ENCODE data around the gene ZNF37A.

ZNF37A gene

DNA sequence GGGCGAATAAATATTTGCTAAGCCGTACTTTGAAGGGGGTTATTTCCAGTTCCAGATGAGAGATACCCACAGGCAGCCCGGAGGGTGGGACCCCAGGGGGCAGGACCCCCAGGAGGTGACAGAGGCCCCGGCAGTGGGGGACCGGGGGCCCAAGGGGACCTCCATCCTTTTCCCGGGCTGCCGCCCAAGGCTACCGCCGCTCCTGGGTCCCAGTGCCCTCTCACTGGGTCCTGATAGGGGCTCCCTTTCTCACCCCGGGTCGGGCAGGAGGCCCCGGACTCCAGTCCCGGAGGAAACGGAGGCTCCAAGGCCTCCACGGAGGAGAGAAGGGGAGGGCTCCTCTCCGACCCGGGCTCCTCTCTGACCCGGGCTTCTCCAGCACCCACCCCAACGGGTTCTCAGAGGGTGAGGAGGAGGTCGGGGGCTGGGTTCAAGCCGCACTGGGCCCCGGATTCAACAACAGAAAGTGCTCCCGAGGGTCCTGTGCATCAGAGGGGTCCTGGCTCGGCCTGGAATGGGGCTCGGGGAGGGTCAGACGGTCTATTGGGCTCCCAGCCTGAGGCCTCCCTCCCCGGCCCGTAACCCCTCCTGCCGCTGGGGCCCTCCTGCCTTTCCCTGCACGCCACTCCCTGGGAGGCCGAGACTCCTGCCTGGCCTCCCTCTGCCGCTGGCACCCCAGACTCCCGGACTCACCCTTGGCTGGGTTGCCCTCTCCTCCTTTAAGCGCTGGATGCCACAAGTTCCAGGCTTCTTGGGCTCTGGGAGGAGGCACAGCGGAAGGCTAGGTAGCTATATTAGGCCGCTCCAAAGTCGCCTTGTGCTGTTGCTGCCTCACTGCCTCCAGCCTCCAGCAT, 62.5 kb downstream of the ZNF37A start:
- no peak for DNase-seq

DNA sequence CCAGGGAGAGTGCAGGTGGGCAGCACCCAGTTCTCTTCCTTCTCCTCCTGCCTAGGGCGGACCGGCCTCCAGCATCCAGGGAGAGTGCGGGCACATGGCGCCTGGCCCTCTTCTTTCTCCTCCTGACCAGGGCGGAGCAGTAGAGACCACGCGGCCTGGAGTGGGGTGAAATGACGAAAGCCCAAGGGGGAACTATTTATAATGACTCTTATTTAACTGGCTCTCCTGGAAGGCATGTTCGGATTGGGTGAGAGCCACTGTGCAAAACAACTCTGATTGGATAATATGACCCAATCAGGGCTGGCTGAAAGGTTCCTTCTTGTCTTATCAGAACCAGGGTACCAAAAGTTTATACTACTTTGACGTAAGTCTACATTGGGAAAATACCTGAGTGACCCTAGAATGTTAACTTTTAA, 63.1 kb downstream of the ZNF37A start:
- no peak for DNase-seq

DNA sequence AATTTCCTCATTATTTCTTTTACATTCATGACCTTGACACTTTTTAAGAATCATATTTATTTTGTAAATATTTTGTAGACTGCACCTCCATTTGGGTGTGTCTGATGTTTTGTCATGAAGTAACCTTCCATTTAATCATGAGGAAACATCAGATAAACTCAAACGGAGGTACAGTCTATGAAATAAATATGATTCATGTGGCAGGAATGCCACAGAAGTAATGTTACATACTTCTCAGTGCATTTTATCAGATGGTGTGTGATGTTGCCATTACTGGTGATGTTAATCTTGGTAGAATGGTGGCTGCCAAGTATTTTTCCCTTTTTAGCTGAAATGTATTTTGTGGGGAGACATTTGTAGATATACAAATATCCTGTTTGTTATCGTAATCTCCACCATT, 64.9 kb downstream of the ZNF37A start:
- no peak for DNase-seq

DNA sequence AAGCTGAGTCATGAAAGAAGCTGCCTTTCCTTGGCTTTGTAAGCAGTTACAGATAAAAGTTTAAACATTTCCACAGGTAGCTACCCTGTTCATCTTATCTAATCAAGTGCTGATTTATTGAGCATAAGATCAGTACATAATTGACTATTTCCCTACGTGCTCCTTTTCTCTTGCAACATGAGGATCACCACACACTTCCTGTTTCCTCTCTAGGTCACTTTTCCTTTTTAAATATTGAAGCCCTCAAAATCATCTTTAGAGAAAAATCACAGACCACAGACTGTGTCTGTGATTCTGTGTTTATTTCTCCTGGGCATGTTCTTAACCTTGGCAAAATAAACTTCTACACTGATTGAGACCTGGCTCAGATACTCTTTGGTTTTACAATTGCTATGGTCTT, 69.5 kb downstream of the ZNF37A start:
- DNase-seq: no peak

DNA sequence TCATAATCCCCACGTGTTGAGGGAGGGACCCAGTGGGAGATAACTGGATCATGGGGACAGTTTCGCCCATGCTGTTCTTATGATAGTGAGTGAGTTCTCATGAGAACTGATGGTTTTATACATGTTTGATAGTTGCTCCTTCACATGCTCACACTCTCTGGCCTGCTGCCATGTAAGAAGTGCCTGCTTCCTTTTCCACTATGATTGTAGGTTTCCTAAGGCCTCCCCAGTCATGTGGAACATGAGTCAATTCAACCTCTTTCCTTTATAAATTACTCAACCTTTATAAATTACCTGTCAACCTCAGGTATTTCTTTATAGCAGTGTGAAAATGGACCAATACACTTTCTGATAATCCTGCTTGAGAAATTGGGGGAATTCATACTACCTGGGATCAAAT, 80.2 kb downstream of the ZNF37A start:
- DNase-seq: no peak

DNA sequence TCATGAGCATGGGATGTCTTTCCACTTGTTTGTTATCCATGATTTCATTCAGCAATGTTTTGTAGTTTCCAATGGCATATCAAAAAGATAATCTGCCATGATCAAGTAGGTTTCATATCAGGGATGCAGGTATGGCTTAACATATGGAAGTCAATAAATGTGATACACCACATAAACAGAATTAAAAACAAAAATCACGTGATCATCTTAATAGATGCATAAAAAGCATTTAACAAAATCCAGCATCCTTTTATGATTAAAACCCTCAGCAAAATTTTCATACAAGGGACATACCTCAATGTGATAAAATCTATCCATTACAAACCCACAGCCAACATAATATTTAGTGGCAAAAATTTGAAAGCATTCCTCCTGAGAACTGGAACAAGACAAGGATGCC, 90.3 kb downstream of the ZNF37A start:
- DNase-seq: no peak

Data from kidney glomerular epithelial cell (primary cell).